SK-N-MC (cell line): Measurements from ENCODE around the gene ARNT2.

Experiments used
- DNase-seq: peaks from one replicate; pipeline ENCODE4 v3.0.0-alpha.2; 2011; ENCODE audit warnings: low read depth, low spot score
- H3K27ac ChIP-seq: fragments of 200-600 bp; sonication (generic); 2 replicates; pipeline ENCODE4 v1.5.1; 2016; ENCODE audit warnings: mixed run types
- H3K36me3 ChIP-seq: fragments of 200-600 bp; sonication (generic); 2 replicates; pipeline ENCODE4 v1.6.1; 2017; ENCODE audit warnings: antibody characterized with exemption, low read length, mixed read lengths; ENCODE audit not compliant: insufficient read depth
- H3K4me3 ChIP-seq: fragments of 200-600 bp; sonication (generic); 2 replicates; pipeline ENCODE4 v1.5.1; 2016
- H3K9ac ChIP-seq: fragments of 200-600 bp; sonication (generic); 2 replicates; pipeline ENCODE4 v1.8.0; 2017; ENCODE audit warnings: mixed run types, mixed read lengths; ENCODE audit not compliant: insufficient read length
- H3K9me3 ChIP-seq: fragments of 200-600 bp; sonication (generic); 2 replicates; pipeline ENCODE4 v1.6.1; 2017; ENCODE audit warnings: low read depth, mild to moderate bottlenecking, antibody characterized with exemption, low read length, moderate library complexity, mixed read lengths
- EZH2 ChIP-seq: fragments of 200-600 bp; sonication (generic); IDR thresholded peaks from one replicate; pipeline ENCODE4 v1.6.1; 2017; ENCODE audit warnings: antibody characterized with exemption
- FOXP2 ChIP-seq: optimal IDR thresholded peaks from 2 replicates; pipeline ENCODE3; 2011; ENCODE audit warnings: mild to moderate bottlenecking, moderate library complexity; ENCODE audit not compliant: insufficient read depth; ENCODE audit errors: extremely low read length, control extremely low read depth
- POLR2AphosphoS5 ChIP-seq: IDR thresholded peaks from 2 replicates; pipeline ENCODE4 v1.6.1; 2012; ENCODE audit warnings: mild to moderate bottlenecking, low read depth, low read length, borderline replicate concordance

The ARNT2 gene

DNA sequence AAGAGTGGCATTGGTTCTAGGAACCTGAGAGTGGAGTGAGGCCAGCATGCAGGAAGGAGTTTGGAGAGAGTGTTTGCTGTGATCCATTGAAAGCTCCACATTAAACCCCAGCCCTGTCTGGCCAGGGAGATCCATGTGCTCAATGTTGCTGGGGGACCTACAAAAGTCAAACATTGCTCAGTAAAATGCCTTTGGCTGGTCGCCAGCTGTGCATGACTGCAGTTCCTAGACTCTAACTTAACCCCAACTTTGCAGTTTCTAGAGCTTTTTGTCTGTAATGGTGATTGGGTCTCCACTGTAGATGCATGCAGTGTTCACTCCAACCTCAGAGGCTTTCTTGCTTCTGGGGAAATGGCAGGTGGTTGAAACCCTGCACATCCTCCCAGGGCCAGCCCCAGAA lies 191.2 kb downstream of the ARNT2 start:
- Histone ChIP-seq H3K9ac (no peak overlapping the region), H3K9me3 (no peaks in the 10 kb centered on the region), H3K4me3 (no peak overlapping the region), H3K27ac (no peak overlapping the region), H3K36me3 (no peaks in the 10 kb centered on the region)
- TF ChIP-seq EZH2 (no peak), POLR2AphosphoS5 (no peak), FOXP2 (no peak)
- DNase-seq = no peak

DNA sequence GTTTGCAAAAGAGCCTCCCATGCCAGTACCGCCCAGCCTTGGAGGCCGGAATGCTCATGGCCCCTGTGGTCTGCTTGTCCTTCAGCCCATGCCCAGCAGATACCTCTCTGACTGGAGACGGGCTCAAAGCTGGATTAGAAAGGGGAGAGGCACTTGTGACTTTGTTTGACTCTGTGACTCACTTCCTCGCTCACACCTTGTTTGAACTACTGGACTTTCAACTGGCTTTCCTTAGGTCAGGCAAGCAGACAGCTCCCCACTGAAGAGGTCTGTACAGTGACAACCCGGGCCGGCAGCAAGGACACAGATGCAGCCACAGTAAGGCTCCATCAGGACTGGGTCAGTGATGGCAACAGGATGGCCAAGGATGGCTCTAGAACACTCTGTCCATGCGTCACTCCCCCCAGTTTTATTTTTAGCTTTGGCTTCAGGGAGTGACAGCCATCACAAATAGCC lies 192.4 kb downstream of the ARNT2 start:
- TF ChIP-seq POLR2AphosphoS5 (no peak), FOXP2 (no peak), EZH2 (no peak)
- no peaks in the 10 kb centered on the region for H3K9me3 ChIP-seq
- H3K9ac ChIP-seq = no peak overlapping the region
- no peak for DNase-seq
- no peak overlapping the region for H3K4me3 ChIP-seq
- no peaks in the 10 kb centered on the region for H3K36me3 ChIP-seq
- no peak overlapping the region for H3K27ac ChIP-seq

DNA sequence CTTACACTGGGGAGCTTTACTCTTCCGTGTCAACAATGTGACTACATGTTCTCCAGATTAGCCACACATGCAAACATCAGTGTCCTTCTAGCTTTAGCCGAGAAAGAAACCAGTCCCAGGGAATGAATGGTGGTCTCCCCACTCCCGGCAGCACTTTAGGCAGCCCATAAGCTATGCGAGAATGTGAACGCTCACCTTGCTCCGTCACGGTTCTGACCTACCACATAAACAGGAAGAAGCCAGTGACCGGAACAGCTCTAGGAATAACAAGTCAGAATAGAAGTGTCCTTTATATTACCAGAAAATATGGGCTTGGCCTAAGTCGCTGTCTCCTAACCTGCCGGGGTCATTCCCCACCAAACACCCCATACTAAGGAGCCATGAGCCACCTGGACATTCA lies 192.9 kb downstream of the ARNT2 start:
- Histone ChIP-seq H3K27ac (no peak overlapping the region), H3K9me3 (no peaks in the 10 kb centered on the region), H3K9ac (no peak overlapping the region), H3K36me3 (no peaks in the 10 kb centered on the region), H3K4me3 (no peak overlapping the region)
- TF ChIP-seq FOXP2 (no peak), POLR2AphosphoS5 (no peak), EZH2 (no peak)
- DNase-seq = no peak

DNA sequence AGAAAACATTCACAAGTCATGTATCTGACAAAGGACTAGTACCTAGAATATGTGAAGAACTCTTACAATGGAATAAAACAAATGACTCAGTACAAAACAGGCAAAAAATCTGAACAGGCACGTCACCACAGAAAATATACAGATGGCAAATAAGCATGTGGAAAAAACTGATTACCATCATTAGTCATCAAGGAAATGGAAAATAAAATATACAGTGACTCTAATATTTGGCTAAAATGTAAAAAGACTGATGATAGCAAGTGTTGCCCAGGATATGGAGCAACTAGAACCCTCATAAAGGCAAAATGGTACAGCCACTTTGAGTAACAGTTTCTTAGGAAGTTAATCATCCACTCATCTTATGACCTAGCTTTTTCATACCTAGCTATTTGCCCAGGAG lies 195.2 kb downstream of the ARNT2 start:
- no peak overlapping the region for H3K27ac ChIP-seq
- DNase-seq = no peak
- H3K9ac ChIP-seq = no peak overlapping the region
- no peak for TF ChIP-seq FOXP2
- no peak for TF ChIP-seq POLR2AphosphoS5
- no peak for TF ChIP-seq EZH2
- no peaks in the 10 kb centered on the region for H3K9me3 ChIP-seq
- H3K36me3 ChIP-seq = no peaks in the 10 kb centered on the region
- H3K4me3 ChIP-seq = no peak overlapping the region

DNA sequence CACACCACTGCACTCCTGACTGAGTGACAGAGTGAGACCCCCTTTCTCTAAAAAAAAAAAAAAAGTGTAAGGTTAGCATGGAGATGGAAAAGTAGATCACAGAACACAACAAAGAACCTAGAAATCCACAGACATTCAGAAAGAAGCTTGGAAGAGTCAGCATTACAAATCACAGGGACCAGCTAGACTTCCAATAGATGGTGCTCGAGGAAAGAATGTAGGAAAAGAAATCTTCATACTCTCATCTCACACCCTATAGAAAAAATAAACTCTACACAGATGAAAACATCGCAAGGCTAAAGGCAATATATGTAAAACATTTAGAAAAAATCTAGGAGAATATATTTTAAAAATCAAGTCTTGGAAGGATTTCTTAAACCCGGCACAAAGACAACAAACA lies 196.4 kb downstream of the ARNT2 start:
- no peak for TF ChIP-seq FOXP2
- TF ChIP-seq EZH2 = no peak
- TF ChIP-seq POLR2AphosphoS5 = no peak
- Histone ChIP-seq H3K4me3 (no peak overlapping the region), H3K9me3 (no peaks in the 10 kb centered on the region), H3K9ac (no peak overlapping the region), H3K36me3 (no peaks in the 10 kb centered on the region), H3K27ac (no peak overlapping the region)
- no peak for DNase-seq

DNA sequence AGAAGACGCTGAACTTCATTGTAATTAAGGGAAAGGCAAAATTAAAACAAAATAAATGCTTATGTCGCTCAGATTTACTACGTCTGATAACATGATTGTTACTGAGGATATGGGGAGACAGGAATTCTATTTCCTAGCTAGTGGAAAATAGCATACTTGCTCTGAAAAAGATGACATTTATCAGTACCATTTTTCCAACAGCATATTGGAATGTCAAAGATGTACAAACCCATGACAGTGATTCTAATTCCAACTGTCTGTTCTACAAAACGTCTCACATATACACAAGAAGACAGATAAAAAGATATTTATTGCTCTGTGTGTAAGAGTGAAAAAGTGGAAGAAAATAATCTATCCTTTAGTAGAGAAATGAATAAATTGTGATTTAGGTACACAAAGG lies 197.1 kb downstream of the ARNT2 start:
- Histone ChIP-seq H3K27ac (no peak overlapping the region), H3K4me3 (no peak overlapping the region), H3K36me3 (no peaks in the 10 kb centered on the region), H3K9me3 (no peaks in the 10 kb centered on the region), H3K9ac (no peak overlapping the region)
- no peak for TF ChIP-seq EZH2
- TF ChIP-seq FOXP2 = no peak
- no peak for TF ChIP-seq POLR2AphosphoS5
- no peak for DNase-seq

DNA sequence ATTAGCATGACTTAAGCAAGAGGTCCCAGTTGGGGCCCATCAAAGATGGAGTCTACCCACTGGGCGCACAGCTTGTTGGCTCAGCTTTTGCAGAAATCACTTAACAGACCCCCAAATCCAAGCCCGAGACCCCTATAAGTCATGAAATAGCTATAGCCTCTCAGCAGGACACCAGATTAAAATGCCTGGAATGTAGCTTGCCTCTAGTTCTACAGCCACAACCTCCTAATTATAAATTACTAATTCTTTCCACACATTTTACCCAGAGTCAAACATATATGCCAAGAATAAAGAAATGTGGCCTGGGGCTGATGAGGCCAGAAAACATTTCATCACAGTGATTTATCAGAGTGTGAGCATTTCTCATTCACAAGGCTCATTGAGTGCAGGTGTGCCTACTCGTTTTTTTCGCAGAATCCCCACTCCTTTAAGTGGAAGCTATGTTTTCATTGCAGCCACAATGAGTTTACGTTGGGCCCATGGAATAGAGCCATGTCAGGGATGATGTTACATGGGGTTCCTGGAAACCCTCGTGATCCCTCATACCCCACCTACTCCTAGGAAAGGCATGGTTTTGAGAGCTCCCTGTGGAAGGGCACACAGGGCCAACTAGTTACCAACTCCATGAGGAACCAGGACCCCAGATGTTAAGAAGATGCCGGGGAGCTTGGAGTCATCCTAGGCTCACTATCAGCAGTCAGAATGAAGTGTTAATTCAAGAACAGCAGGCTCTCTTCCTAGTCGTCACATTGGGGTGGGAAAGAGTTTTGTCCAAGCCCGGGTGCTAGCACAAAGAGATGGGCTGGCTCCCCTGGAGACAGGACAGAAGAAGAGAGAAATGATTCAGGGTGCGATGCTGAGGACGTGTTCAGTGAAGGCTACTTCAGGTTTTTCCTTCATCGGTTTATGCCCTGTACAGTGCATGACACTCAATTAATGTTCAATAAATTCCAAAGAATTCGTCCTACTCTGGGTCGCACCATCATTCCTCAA lies 200.7 kb downstream of the ARNT2 start:
- Histone ChIP-seq H3K4me3 (no peak overlapping the region), H3K9me3 (no peaks in the 10 kb centered on the region), H3K36me3 (no peaks in the 10 kb centered on the region), H3K9ac (no peak overlapping the region), H3K27ac (no peak overlapping the region)
- DNase-seq = no peak
- TF ChIP-seq POLR2AphosphoS5 = no peak
- no peak for TF ChIP-seq FOXP2
- TF ChIP-seq EZH2 = no peak

DNA sequence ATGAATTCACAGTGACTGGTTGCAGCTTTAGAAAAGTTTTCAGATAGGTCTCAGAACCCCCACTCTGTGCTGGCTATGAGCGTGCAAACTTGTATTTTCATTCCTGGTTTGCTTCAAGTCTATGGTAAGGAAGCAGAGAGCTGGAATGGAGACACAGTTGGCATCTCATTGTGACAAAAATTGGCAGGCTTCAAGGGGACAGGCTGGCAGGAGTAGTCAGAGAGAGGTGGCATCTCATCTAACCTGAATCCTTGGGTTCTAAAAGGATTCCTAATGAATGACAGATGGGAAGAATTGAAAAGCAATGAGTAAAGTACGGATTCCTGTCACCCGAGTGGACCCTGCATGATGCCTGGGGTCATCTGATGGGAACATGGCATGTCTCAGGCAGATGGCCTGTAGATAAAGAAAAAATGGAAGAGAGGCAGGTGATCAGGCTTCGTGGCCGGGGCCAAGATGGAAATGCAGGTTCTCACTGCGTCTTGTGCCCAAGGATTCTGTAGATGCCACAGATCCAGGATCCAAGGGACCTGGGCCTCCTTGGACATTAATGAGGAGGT lies 201.5 kb downstream of the ARNT2 start:
- DNase-seq = no peak
- TF ChIP-seq EZH2 (no peak), POLR2AphosphoS5 (no peak), FOXP2 (no peak)
- no peak overlapping the region for H3K27ac ChIP-seq
- H3K36me3 ChIP-seq = no peaks in the 10 kb centered on the region
- no peaks in the 10 kb centered on the region for H3K9me3 ChIP-seq
- H3K9ac ChIP-seq = no peak overlapping the region
- H3K4me3 ChIP-seq = no peak overlapping the region

DNA sequence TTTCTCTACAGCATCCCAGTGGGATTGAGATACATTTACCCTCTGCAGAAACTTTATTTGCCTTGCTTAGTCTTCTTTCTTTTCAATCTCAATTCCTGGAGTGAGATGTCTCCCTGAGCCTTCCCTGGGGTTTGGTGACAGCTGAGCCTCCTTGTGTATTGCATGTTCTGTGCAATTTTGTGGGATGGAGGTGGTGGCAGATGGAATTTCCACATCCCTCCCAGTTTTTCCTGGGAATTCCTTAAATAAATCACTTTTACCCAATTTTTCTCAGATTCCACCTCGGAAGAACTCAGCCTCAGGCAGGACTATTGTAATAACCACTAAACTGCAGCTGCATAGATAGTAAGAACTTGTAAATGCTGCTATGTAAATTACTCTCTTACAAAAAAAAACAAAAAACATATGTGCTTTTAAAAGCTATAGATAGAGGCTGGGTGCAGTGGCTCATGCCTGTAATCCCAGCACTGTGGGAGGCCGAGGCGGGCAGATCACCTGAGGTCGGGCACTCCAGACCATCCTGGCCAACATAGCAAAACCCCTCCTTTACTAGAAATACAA lies 202.4 kb downstream of the ARNT2 start:
- H3K9ac ChIP-seq = no peak overlapping the region
- DNase-seq = no peak
- no peak overlapping the region for H3K4me3 ChIP-seq
- H3K27ac ChIP-seq = no peak overlapping the region
- TF ChIP-seq POLR2AphosphoS5 = no peak
- no peak for TF ChIP-seq FOXP2
- no peak for TF ChIP-seq EZH2
- no peaks in the 10 kb centered on the region for H3K36me3 ChIP-seq
- H3K9me3 ChIP-seq = no peaks in the 10 kb centered on the region
